Islet of Langerhans (tissue), 1 donor: ENCODE measurements around the gene UCMA.
"Not testable (repeated sequence)": the region's sequence is repeated elsewhere in the genome, so short reads cannot be mapped to it uniquely, and the experiment has no call there.

Experiments used
- FAIRE-seq: peaks from one replicate; lab custom pipeline; 2011; peaks lifted over from hg19 to GRCh38; lab: Jason Lieb, UNC

UCMA gene, protein sequence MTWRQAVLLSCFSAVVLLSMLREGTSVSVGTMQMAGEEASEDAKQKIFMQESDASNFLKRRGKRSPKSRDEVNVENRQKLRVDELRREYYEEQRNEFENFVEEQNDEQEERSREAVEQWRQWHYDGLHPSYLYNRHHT

GRCh38 chr10:13234172-13234571 lies at the start of gene UCMA:
Gene UCMA (minus strand): TSS chr10:13234374. CDS start chr10:13234258, 116 bp downstream.
- no peak for FAIRE-seq

DNA sequence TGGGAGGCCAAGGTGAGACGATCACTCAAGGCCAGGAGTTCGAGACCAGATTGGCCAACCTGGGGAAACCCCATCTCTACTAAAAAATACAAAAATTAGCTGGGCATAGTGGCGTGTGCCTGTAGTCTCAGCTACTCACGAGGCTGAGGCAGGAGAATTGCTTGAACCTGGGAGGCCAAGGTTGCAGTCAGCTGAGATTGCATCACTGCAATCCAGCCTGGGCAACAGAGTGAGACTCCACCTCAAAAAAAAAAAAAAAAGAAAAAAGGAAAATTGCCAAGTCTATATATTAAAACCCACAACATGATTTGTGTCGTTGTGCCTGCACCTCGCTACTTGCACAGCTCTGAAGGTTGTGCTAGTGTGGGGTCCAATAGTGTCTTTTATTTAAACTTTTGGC lies 48.2 kb upstream of the UCMA start:
- FAIRE-seq = not testable (repeated sequence)

DNA sequence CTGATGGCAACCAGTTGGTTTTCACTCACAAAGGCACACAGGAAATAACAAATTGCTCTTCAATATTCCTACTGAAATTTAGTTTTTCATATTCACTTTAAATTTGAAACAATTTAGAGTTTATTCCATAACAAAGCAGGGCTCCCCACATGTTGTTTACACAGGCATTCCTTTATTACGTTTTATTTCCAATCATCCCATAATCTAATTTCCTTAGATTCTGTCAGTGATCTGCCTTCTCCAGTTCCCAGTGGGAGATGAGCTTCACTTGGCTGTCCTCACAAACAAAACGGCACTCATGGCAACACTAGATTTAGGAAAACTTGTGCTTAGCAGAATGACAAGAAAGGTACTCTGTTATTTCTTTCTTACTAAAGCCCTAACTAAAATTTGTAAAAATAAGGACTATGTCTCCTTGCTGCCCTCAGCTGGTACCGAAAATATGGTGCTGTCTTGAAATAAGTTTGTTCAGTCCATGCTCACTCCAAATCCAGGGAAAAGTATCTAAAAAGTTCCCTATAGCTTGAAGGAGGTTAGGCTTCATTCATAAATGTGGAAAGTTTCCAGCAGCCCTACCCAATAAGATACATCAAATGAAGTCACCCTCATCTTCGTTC lies 42.7 kb upstream of the UCMA start:
- no peak for FAIRE-seq

DNA sequence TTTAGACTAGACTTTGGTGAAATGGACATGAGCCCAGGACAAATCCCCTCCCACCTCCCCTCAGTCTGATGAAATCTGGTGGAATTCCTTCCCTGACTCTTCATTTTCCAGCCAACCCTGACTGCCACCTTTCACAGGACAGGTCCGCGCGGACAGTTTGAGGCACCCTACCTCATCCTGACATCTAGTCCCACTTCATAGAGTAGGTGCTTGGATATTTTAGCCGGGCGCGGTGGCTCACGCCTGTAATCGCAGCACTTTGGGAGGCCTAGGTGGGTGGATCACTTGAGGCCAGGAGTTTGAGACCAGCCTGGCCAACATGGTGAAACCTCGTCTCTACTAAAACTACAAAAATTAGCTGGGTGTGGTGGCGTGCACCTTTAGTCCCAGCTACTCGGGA lies 42.0 kb upstream of the UCMA start:
- not testable (repeated sequence) for FAIRE-seq

GRCh38 chr10:13272164-13272571 lies 38.0 kb upstream of the UCMA start:
- FAIRE-seq = no peak

DNA sequence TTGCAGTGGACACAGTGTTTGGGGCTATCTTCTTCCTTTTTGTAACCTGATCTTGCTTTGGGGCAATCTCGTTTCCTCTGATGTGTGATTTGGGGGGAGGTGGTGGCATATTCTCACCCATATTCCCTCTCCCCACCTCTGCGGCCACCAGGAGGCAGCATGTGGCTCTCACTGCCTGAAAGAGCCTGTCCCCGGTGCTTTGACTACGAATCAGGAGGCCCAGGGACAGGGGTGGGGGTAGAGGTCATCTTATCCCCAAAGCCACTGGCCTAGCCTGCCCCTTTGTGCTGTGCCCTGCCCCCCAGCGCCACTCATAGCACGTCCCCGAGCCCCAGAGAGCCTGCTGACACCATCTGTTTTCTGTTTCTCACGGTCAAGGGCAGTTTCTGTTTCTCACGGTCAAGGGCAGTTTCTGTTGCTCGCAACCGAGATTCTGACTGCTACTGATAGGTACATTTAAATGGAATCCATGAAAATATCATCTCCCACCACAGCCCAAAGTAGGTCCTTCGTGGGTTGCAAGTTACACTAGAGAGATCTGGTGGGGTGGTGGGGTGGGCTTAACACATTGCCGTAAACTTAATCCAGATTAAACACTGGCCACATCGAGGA lies 37.5 kb upstream of the UCMA start:
- FAIRE-seq = no peak

- no peak for FAIRE-seq
Observed at GRCh38 chr10:13270877-13271551, 36.8 kb upstream of the UCMA start.

GRCh38 chr10:13268841-13269240 lies 34.7 kb upstream of the UCMA start:
- no peak for FAIRE-seq

- FAIRE-seq = no peak
Observed at GRCh38 chr10:13268310-13268709, 34.1 kb upstream of the UCMA start.

- FAIRE-seq = no peak
Observed at GRCh38 chr10:13263591-13263990, 29.4 kb upstream of the UCMA start.

DNA sequence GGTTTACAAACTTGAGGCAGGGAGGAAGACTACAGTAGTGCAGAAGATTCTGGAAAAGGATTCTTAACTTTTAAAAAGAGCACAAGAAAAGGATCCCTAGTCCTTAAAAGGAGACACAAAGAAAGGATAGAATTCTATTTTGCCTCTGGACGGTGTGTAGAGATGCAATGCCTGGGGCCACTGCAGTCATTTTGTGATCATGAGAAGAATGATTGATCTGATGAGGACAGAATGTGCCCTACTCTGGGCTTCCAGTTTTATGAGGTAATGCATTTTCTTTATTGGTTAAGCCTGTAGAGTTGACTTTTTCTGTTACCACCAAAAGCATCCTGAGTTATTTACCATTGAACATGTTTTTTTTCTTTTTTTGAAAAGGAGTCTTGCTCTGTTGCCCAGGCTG lies 28.3 kb upstream of the UCMA start:
- FAIRE-seq = no peak

- no peak for FAIRE-seq
Observed at GRCh38 chr10:13257621-13258140, 23.5 kb upstream of the UCMA start.

DNA sequence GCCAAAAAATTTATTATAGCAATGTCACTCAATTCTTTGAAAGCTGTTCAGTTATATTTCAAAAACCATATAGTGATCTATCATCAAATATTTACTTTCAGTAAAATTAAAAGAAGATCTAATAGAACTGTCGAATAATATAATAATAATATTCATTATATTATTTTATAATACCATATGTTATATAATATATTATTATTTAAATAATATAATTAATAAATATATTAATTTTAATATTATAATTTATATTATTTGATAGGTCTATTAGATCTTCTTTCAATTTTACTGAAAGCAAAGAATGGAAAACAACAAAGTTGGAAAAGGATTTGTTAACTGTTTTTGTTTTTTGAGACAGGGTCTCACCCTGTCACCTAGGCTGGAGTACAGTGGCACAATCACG lies 22.5 kb upstream of the UCMA start:
- no peak for FAIRE-seq

- no peak for FAIRE-seq
Observed at GRCh38 chr10:13253726-13254125, 19.6 kb upstream of the UCMA start.

GRCh38 chr10:13247784-13248183 lies 13.6 kb upstream of the UCMA start:
- no peak for FAIRE-seq

DNA sequence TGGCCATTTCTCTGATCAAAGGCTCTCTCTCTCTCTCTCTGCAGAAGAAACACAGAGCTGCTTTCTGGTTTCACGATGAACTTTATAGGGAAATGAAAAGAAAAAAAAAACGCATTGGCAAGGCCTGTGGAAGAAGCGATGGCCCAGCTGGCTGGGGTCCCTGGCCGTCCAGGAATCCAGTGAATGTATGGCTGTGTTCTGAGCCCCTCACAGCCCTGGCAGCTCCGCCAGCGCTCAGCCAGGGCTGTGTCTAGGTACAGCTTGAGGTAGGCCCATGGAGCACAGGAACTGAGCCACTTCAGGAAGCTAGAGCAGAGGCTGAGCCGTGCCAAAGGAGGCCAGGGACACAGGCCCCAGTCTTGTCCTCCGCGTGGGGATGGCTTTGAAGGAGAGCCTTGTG lies 13.1 kb upstream of the UCMA start:
- FAIRE-seq = no peak

DNA sequence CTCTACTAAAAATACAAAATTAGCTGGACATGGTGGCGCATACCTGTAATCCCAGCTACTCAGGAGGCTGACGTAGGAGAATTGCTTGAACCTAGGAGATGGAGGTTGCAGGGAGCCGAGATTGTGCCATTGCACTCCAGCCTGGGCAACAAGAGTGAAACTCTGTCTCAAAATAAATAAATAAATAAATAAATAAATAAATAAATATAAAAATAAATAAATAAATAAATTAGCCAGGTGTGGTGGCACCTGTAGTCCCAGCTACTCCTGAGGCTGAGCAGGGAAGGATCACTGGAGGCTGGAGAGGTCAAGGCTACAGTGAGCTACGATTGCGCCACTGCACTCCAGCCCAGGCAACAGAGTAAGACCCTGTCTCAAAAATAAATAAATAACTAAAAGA lies 8.1 kb upstream of the UCMA start:
- FAIRE-seq = not testable (repeated sequence)

- no peak for FAIRE-seq
Observed at GRCh38 chr10:13241613-13242012, 7.4 kb upstream of the UCMA start.

GRCh38 chr10:13239923-13240322 lies 5.7 kb upstream of the UCMA start:
- no peak for FAIRE-seq

- no peak for FAIRE-seq
Observed at GRCh38 chr10:13238271-13239077, 4.3 kb upstream of the UCMA start.

GRCh38 chr10:13236638-13237037 lies 2.5 kb upstream of the UCMA start:
- no peak for FAIRE-seq

DNA sequence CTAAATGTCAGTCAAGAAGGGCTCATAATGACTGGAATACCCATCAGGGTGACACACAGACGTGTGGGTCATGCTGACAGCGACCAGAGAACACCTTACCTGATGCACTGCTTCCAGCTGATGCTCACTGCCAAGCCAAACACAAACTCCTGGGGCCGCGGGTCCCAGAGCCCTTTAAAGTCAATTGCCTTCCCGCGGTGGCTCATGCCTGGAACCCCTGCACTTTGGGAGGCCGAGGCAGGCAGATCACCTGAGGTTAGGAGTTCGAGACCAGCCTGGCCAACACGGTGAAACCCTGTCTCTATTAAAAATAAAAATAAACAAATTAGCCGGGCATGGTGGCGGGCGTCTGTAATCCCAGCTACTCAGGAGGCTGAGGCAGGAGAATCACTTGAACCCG lies 562 bp upstream of the UCMA start:
- FAIRE-seq = not testable (repeated sequence)
